ENCODE measurements around the gene CACNA1F.
A peak's percentile ranks its signal among the peaks of the same experiment; 100 is the strongest.

CACNA1F gene

GRCh38 chrX:49163555-49164419, 69.4 kb downstream of the CACNA1F start:
- Histone ChIP-seq H3K9ac (ENCODE audit: low read length) (peak overlapping the region; percentile 72), H3K27me3 (ENCODE audit: control insufficient read depth, insufficient read depth, low read length) (no peaks in the 10 kb centered on the region), H3K36me3 (ENCODE audit: control insufficient read depth, insufficient read depth, low read length) (no peaks in the 10 kb centered on the region), H3K4me1 (ENCODE audit: control insufficient read depth, insufficient read depth, low read length) (peaks cover 32% of the 10 kb centered on the region), H3K4me3 (ENCODE audit: low read length) (peak overlapping the region; percentile 8), H3K9me3 (ENCODE audit: control insufficient read depth, low read length) (no peaks in the 10 kb centered on the region)

DNA sequence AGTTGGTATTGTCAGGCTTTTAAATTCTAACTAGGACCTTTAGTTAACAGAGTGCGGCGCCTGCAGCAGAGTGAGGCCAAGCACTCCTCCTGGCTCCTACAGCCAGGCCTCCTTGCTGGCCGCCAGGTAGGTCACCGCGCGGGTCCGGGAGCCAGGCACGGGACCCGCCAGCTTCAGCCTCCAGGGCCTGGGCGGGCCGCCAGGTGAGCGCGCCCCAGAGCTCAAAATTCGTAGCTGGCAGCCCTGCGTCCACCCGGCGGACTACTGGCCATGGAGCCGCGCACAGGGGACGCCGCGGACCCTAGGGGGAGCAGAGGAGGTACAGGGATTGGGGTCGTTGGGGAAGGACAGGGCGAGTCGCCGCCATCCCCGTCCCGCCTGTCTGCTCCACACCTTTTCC, 70.5 kb downstream of the CACNA1F start, which contains the start of gene MAGIX:
Gene MAGIX, plus strand, starts transcription at position 139 of the 400 bp plus-strand sequence. Its CDS starts 132 bp downstream, at position 271.
- Histone ChIP-seq H3K36me3 (ENCODE audit: control insufficient read depth, insufficient read depth, low read length) (no peaks in the 10 kb centered on the region), H3K27me3 (ENCODE audit: control insufficient read depth, insufficient read depth, low read length) (no peaks in the 10 kb centered on the region), H3K9me3 (ENCODE audit: control insufficient read depth, low read length) (no peaks in the 10 kb centered on the region), H3K9ac (ENCODE audit: low read length) (peak within 1 kb of the TSS; percentile 72), H3K4me1 (ENCODE audit: control insufficient read depth, insufficient read depth, low read length) (peaks cover 28% of the 10 kb centered on the region), H3K4me3 (ENCODE audit: low read length) (peak within 1 kb of the TSS; percentile 8)

- Histone ChIP-seq H3K36me3 (ENCODE audit: control insufficient read depth, insufficient read depth, low read length) (no peaks in the 10 kb centered on the region), H3K27me3 (ENCODE audit: control insufficient read depth, insufficient read depth, low read length) (no peaks in the 10 kb centered on the region), H3K4me3 (ENCODE audit: low read length) (no peak overlapping the region), H3K4me1 (ENCODE audit: control insufficient read depth, insufficient read depth, low read length) (peaks cover 19% of the 10 kb centered on the region), H3K9ac (ENCODE audit: low read length) (peak overlapping the region; percentile 69), H3K9me3 (ENCODE audit: control insufficient read depth, low read length) (no peaks in the 10 kb centered on the region)
These were observed 71.5 kb downstream of the CACNA1F start for GRCh38 chrX:49161632-49162031.

GRCh38 chrX:49160908-49161307, 72.2 kb downstream of the CACNA1F start:
- Histone ChIP-seq H3K27me3 (ENCODE audit: control insufficient read depth, insufficient read depth, low read length) (no peaks in the 10 kb centered on the region), H3K4me3 (ENCODE audit: low read length) (no peak overlapping the region), H3K9me3 (ENCODE audit: control insufficient read depth, low read length) (no peaks in the 10 kb centered on the region), H3K4me1 (ENCODE audit: control insufficient read depth, insufficient read depth, low read length) (peaks cover 16% of the 10 kb centered on the region), H3K9ac (ENCODE audit: low read length) (no peak overlapping the region), H3K36me3 (ENCODE audit: control insufficient read depth, insufficient read depth, low read length) (no peaks in the 10 kb centered on the region)

GRCh38 chrX:49157194-49157593, 75.9 kb downstream of the CACNA1F start:
- H3K4me3 ChIP-seq (ENCODE audit: low read length): no peak overlapping the region
- no peaks in the 10 kb centered on the region for H3K4me1 ChIP-seq (ENCODE audit: control insufficient read depth, insufficient read depth, low read length)
- H3K9me3 ChIP-seq (ENCODE audit: control insufficient read depth, low read length): no peaks in the 10 kb centered on the region
- no peak overlapping the region for H3K9ac ChIP-seq (ENCODE audit: low read length)
- no peaks in the 10 kb centered on the region for H3K36me3 ChIP-seq (ENCODE audit: control insufficient read depth, insufficient read depth, low read length)
- no peaks in the 10 kb centered on the region for H3K27me3 ChIP-seq (ENCODE audit: control insufficient read depth, insufficient read depth, low read length)

GRCh38 chrX:49155900-49156837, 77.0 kb downstream of the CACNA1F start:
- Histone ChIP-seq H3K36me3 (ENCODE audit: control insufficient read depth, insufficient read depth, low read length) (no peaks in the 10 kb centered on the region), H3K9ac (ENCODE audit: low read length) (peak overlapping the region; percentile 82), H3K4me1 (ENCODE audit: control insufficient read depth, insufficient read depth, low read length) (no peaks in the 10 kb centered on the region), H3K9me3 (ENCODE audit: control insufficient read depth, low read length) (no peaks in the 10 kb centered on the region), H3K27me3 (ENCODE audit: control insufficient read depth, insufficient read depth, low read length) (no peaks in the 10 kb centered on the region), H3K4me3 (ENCODE audit: low read length) (peak overlapping the region; percentile 36)

DNA sequence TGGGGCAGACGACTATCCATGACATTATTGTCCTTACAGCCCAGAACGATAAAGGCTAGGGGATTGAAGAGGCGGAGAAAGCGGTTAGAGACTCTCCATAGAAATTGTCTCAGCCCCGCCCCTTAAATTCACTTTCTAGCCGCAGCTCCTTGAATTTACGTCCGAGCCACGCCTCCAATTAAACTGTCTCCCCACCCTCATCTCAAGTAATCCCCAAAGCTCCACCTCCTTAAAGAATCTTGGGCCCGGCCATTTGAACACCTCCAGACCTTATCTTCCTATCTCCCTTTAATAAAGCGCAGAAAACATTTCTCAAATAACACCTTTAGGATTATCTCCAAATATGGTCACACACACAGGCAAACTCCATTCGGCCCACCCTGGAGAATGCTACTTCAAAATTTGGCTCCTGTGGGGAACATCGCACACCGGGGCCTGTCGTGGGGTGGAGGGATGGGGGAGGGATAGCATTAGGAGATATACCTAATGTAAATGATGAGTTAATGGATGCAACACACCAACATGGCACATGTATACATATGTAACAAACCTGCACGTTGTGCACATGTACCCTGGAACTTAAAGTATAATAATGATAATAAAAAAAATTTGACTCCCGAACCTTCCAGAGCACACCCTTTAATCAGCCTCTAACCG, 77.8 kb downstream of the CACNA1F start:
- Histone ChIP-seq H3K4me1 (ENCODE audit: control insufficient read depth, insufficient read depth, low read length) (no peaks in the 10 kb centered on the region), H3K9me3 (ENCODE audit: control insufficient read depth, low read length) (no peaks in the 10 kb centered on the region), H3K27me3 (ENCODE audit: control insufficient read depth, insufficient read depth, low read length) (no peaks in the 10 kb centered on the region), H3K9ac (ENCODE audit: low read length) (peak overlapping the region; percentile 82), H3K36me3 (ENCODE audit: control insufficient read depth, insufficient read depth, low read length) (no peaks in the 10 kb centered on the region), H3K4me3 (ENCODE audit: low read length) (peak overlapping the region; percentile 36)

Measured in mucosa of stomach (tissue), 1 donor.